ENCODE results near the gene CCDC144A.
"Not testable (repeated sequence)": the region's sequence is repeated elsewhere in the genome, so short reads cannot be mapped to it uniquely, and the experiment has no call there.

GRCh38 chr17:16822133-16822532, 132.1 kb downstream of the CCDC144A start:
- TF ChIP-seq EP300 (IDR thresholded peaks at IDR 0.05; ENCODE audit: low read depth); POLR2AphosphoS5 (IDR thresholded peaks at IDR 0.05): not testable (repeated sequence)
- TF ChIP-seq, protein P1, sequence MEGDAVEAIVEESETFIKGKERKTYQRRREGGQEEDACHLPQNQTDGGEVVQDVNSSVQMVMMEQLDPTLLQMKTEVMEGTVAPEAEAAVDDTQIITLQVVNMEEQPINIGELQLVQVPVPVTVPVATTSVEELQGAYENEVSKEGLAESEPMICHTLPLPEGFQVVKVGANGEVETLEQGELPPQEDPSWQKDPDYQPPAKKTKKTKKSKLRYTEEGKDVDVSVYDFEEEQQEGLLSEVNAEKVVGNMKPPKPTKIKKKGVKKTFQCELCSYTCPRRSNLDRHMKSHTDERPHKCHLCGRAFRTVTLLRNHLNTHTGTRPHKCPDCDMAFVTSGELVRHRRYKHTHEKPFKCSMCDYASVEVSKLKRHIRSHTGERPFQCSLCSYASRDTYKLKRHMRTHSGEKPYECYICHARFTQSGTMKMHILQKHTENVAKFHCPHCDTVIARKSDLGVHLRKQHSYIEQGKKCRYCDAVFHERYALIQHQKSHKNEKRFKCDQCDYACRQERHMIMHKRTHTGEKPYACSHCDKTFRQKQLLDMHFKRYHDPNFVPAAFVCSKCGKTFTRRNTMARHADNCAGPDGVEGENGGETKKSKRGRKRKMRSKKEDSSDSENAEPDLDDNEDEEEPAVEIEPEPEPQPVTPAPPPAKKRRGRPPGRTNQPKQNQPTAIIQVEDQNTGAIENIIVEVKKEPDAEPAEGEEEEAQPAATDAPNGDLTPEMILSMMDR (IDR thresholded peaks at IDR 0.05) = not testable (repeated sequence)

Measured in transverse colon (tissue), 4 donors.